ENCODE results near the gene PPP1R9B. TPM values are rescaled to one million over a fixed set of nuclear protein-coding genes. Genes with fewer than 3 reads are reported as not detected.

PPP1R9B gene
- total RNA-seq, 2 donors from 2014 or later: 36.2 to 79.7 TPM

- WGBS: 74% methylated on average over 6 of the region's 6 CpGs
These were observed 6.1 kb downstream of the PPP1R9B start for GRCh38 chr17:50144355-50144754.

GRCh38 chr17:50143461-50144176, 6.9 kb downstream of the PPP1R9B start:
- intact Hi-C loops (cut with DNase I): no loop called here
- Histone ChIP-seq H3K36me3 (peaks cover 11 to 14% of the 10 kb centered on the region in 2 donors), H3K4me1 (replicated peaks) (peaks cover 11% of the 10 kb centered on the region)

More at GRCh38 chr17:50144355-50144754, 6.1 kb downstream of the PPP1R9B start:
- no peak overlapping the region for H3K4me3 ChIP-seq
- peaks cover 3 to 8% of the 10 kb centered on the region in 2 donors for H3K36me3 ChIP-seq
- intact Hi-C loops (cut with DNase I): no loop called here
- no peak for DNase-seq (ENCODE audit: low spot score)
- H3K27me3 ChIP-seq (replicated peaks; ENCODE audit: insufficient read depth): no peaks in the 10 kb centered on the region
- no peaks in the 10 kb centered on the region for H3K9me3 ChIP-seq
- H3K27ac ChIP-seq: no peak overlapping the region
- peaks cover 14% of the 10 kb centered on the region for H3K4me1 ChIP-seq (replicated peaks)
- TF ChIP-seq POLR2A (IDR thresholded peaks at IDR 0.05) (no peak), CTCF (IDR thresholded peaks at IDR 0.05) (no peak), POLR2AphosphoS5 (IDR thresholded peaks at IDR 0.05) (no peak)

GRCh38 chr17:50141745-50142110, 8.7 kb downstream of the PPP1R9B start:
- 66% methylated on average over 8 of the region's 8 CpGs for WGBS
- peaks cover 15 to 16% of the 10 kb centered on the region in 2 donors for H3K36me3 ChIP-seq
- H3K4me3 ChIP-seq: no peak overlapping the region
- no peaks in the 10 kb centered on the region for H3K27me3 ChIP-seq (replicated peaks; ENCODE audit: insufficient read depth)
- no peaks in the 10 kb centered on the region for H3K9me3 ChIP-seq
- no peak for TF ChIP-seq POLR2A (IDR thresholded peaks at IDR 0.05)
- intact Hi-C loops (cut with DNase I): no loop called here
- H3K4me1 ChIP-seq (replicated peaks): no peaks in the 10 kb centered on the region
- no peak overlapping the region for H3K27ac ChIP-seq
- no peak for DNase-seq (ENCODE audit: low spot score)

More at GRCh38 chr17:50143461-50144176, 6.9 kb downstream of the PPP1R9B start:
- no peak for TF ChIP-seq POLR2A (IDR thresholded peaks at IDR 0.05)
- TF ChIP-seq CTCF (IDR thresholded peaks at IDR 0.05): no peak
- TF ChIP-seq POLR2AphosphoS5 (IDR thresholded peaks at IDR 0.05): no peak
- no peak overlapping the region for H3K27ac ChIP-seq
- no peak overlapping the region for H3K4me3 ChIP-seq
- H3K9me3 ChIP-seq: no peaks in the 10 kb centered on the region
- 91% methylated on average over 20 of the region's 20 CpGs for WGBS
- no peaks in the 10 kb centered on the region for H3K27me3 ChIP-seq (replicated peaks; ENCODE audit: insufficient read depth)
- no peak for DNase-seq (ENCODE audit: low spot score)

GRCh38 chr17:50141026-50141744, 9.3 kb downstream of the PPP1R9B start:
- DNase-seq (ENCODE audit: low spot score): no peak
- WGBS: 92% methylated on average over 16 of the region's 16 CpGs
- H3K4me3 ChIP-seq: no peak overlapping the region
- no peaks in the 10 kb centered on the region for H3K27me3 ChIP-seq (replicated peaks; ENCODE audit: insufficient read depth)
- H3K4me1 ChIP-seq (replicated peaks): no peaks in the 10 kb centered on the region
- no peaks in the 10 kb centered on the region for H3K9me3 ChIP-seq
- no peak overlapping the region for H3K27ac ChIP-seq
- intact Hi-C loops (cut with DNase I): no loop called here
- H3K36me3 ChIP-seq: peaks cover 15 to 19% of the 10 kb centered on the region in 2 donors
- TF ChIP-seq POLR2A (IDR thresholded peaks at IDR 0.05): no peak
- no peak for TF ChIP-seq POLR2AphosphoS5 (IDR thresholded peaks at IDR 0.05)
- no peak for TF ChIP-seq CTCF (IDR thresholded peaks at IDR 0.05)

- Histone ChIP-seq H3K4me1 (replicated peaks) (no peaks in the 10 kb centered on the region), H3K4me3 (no peak overlapping the region), H3K27me3 (replicated peaks; ENCODE audit: insufficient read depth) (no peaks in the 10 kb centered on the region), H3K9me3 (no peaks in the 10 kb centered on the region), H3K36me3 (peaks cover 15 to 25% of the 10 kb centered on the region in 2 donors), H3K27ac (no peak overlapping the region)
- WGBS: 55% methylated on average over 19 of the region's 19 CpGs
- TF ChIP-seq POLR2A (IDR thresholded peaks at IDR 0.05): no peak
- peak; percentile 71 for TF ChIP-seq POLR2AphosphoS5 (IDR thresholded peaks at IDR 0.05)
- peak; percentile 87 to 98 (median 94) for TF ChIP-seq CTCF (IDR thresholded peaks at IDR 0.05)
- DNase-seq (ENCODE audit: low spot score): peak; percentile 63
- intact Hi-C loops (cut with DNase I): no loop called here
These were observed 10.3 kb downstream of the PPP1R9B start for GRCh38 chr17:50139950-50140885.

All from prostate gland (tissue), 2 donors.